Lung (tissue), 12 donors: ENCODE data around the gene TRMT61A. TPM values are rescaled to one million over a fixed set of nuclear protein-coding genes. Genes with fewer than 3 reads are reported as not detected.
"Not testable (repeated sequence)": the region's sequence is repeated elsewhere in the genome, so short reads cannot be mapped to it uniquely, and the experiment has no call there.

Experiments used
- ATAC-seq: fragments of 200-7000 bp; cut with Tn5 transposase; one replicate; pipeline ENCODE4 v1.9.1; 2020; ENCODE audit warnings: moderate number of reproducible peaks; ENCODE audit not compliant: insufficient read depth, low FRiP score
- DNase-seq, 3 donors: peaks; one replicate each; pipeline ENCODE4 v3.0.0-alpha.2; 2013 to 2017
- H3K27ac ChIP-seq, 2 donors: one replicate each; pipeline ENCODE4 v1.5.1; 2013; ENCODE audit warnings: mild to moderate bottlenecking in 2 of 2, moderate library complexity in 2 of 2, control low read depth in 1 of 2, inconsistent platforms in 1 of 2, low read depth in 1 of 2, low read length in 1 of 2
- H3K27me3 ChIP-seq, 3 donors: one replicate each; pipeline ENCODE4 v1.5.1; 2013; ENCODE audit warnings: low read length in 2 of 3; ENCODE audit not compliant: control insufficient read depth in 3 of 3, insufficient read depth in 3 of 3
- H3K36me3 ChIP-seq, 4 donors: one replicate each; pipeline ENCODE4 v1.5.1; 2013; ENCODE audit warnings: low read length in 4 of 4, mild to moderate bottlenecking in 1 of 4, moderate library complexity in 1 of 4; ENCODE audit not compliant: control insufficient read depth in 4 of 4, insufficient read depth in 4 of 4
- H3K4me1 ChIP-seq, 5 donors: one replicate each; pipeline ENCODE4 v1.5.1; 2013; ENCODE audit warnings: low read length in 5 of 5, mild to moderate bottlenecking in 2 of 5, moderate library complexity in 1 of 5; ENCODE audit not compliant: control insufficient read depth in 5 of 5, insufficient read depth in 5 of 5
- H3K4me3 ChIP-seq: one replicate; pipeline ENCODE4 v1.5.1; 2013; ENCODE audit warnings: mild to moderate bottlenecking, control low read depth, moderate library complexity
- H3K9ac ChIP-seq, 2 donors: one replicate each; pipeline ENCODE4 v1.5.1; 2013; ENCODE audit warnings: low read length in 2 of 2, control low read depth in 1 of 2; ENCODE audit not compliant: insufficient read depth in 1 of 2
- H3K9me3 ChIP-seq, 4 donors: one replicate each; pipeline ENCODE4 v1.5.1; 2013; ENCODE audit warnings: low read length in 3 of 4, mild to moderate bottlenecking in 1 of 4, moderate library complexity in 1 of 4; ENCODE audit not compliant: control insufficient read depth in 4 of 4, insufficient read depth in 3 of 4
- CTCF ChIP-seq: IDR thresholded peaks from 2 replicates; pipeline ENCODE4 v1.5.1; 2012; ENCODE audit warnings: mild to moderate bottlenecking; ENCODE audit errors: control extremely low read depth, extremely low read depth
- WGBS, 2 donors: extraction: QIAGEN DNeasy Blood & Tissue Kit; methylation state at CpG; one replicate each; pipeline ENCODE4 v1.1.7; 2013; 5-methylcytosine and 5-hydroxymethylcytosine counted together
- polyA plus RNA-seq, 2 donors: library from polyadenylated mRNA; stranded (reverse); fragments of 200-250 nt; gene quantifications; one replicate each; pipeline ENCODE4 v1.2.1, GENCODE V29; 2013
- total RNA-seq, 2 donors: library from RNA; depleted of rRNA in 1 of 2; stranded (reverse); fragments of >200 nt in 1 of 2; gene quantifications; one replicate each; pipeline ENCODE4 v1.2.1, GENCODE V29; 2014 to 2021
- donor health status: control.
- donor health status: control.
- donor health status: Bipolar disorder and iron deficiency.
- donor health status: healthy.
- donor health status: DM: yes; HTN: yes; CAD: no.

TRMT61A gene
- total and polyA plus RNA-seq, 4 donors = 11.9 to 21.5 (median 16.0) TPM

GRCh38 chr14:103522649-103523574, 6.1 kb upstream of the TRMT61A start, which contains the start of gene CKB:
TSS of gene CKB (minus strand) at chr14:103522830. CDS start at chr14:103522493, 337 bp downstream.
- peak within 1 kb of the TSS in 1 of 2 donors; percentile 46 for H3K9ac ChIP-seq

GRCh38 chr14:103523575-103523954, 5.4 kb upstream of the TRMT61A start:
- Histone ChIP-seq H3K4me1 (peaks cover 0 to 51% (median 24%) of the 10 kb centered on the region in 5 donors), H3K9me3 (no peaks in the 10 kb centered on the region), H3K9ac (no peak overlapping the region), H3K4me3 (no peak overlapping the region), H3K36me3 (no peaks in the 10 kb centered on the region), H3K27ac (no peak overlapping the region), H3K27me3 (no peaks in the 10 kb centered on the region)
- no peak for TF ChIP-seq CTCF
- DNase-seq = no peak
- no peak for ATAC-seq
- WGBS, 2 donors = 59 to 62% methylated on average over 10 of the region's 10 CpGs

More at GRCh38 chr14:103522649-103523574, 6.1 kb upstream of the TRMT61A start, which contains the start of gene CKB:
- no peaks in the 10 kb centered on the region for H3K36me3 ChIP-seq
- WGBS, 2 donors = 5 to 6% methylated on average over 86 to 107 of the region's 107 CpGs
- H3K27me3 ChIP-seq = no peaks in the 10 kb centered on the region
- H3K27ac ChIP-seq = peak within 1 kb of the TSS; percentile 71 to 75
- ATAC-seq = no peak
- H3K4me3 ChIP-seq = peak within 1 kb of the TSS; percentile 46
- H3K4me1 ChIP-seq = peaks cover 0 to 51% (median 30%) of the 10 kb centered on the region in 5 donors
- no peaks in the 10 kb centered on the region for H3K9me3 ChIP-seq
- DNase-seq = peak; percentile 64 to 76 (median 66)
- TF ChIP-seq CTCF = no peak

GRCh38 chr14:103524002-103524935, 4.7 kb upstream of the TRMT61A start:
- H3K36me3 ChIP-seq = peaks cover 0 to 2% (median 0%) of the 10 kb centered on the region in 4 donors
- H3K9ac ChIP-seq = no peak overlapping the region
- no peak overlapping the region for H3K4me3 ChIP-seq
- peaks cover 0 to 46% (median 17%) of the 10 kb centered on the region in 5 donors for H3K4me1 ChIP-seq
- no peaks in the 10 kb centered on the region for H3K9me3 ChIP-seq
- 80 to 83% methylated on average over 12 of the region's 12 CpGs for WGBS, 2 donors
- DNase-seq = no peak
- TF ChIP-seq CTCF = no peak
- ATAC-seq = no peak
- no peak overlapping the region for H3K27ac ChIP-seq
- H3K27me3 ChIP-seq = no peaks in the 10 kb centered on the region

- whole genome bisulfite sequencing, 2 donors = 68 to 77% methylated on average over 17 of the region's 17 CpGs
- not testable (repeated sequence) for H3K27me3 ChIP-seq, H3K9ac ChIP-seq, H3K9me3 ChIP-seq, H3K36me3 ChIP-seq, ATAC-seq, H3K4me3 ChIP-seq
- peaks cover 0 to 51% (median 17%) of the 10 kb centered on the region in 5 donors for H3K4me1 ChIP-seq
- peak overlapping the region in 1 of 2 donors; percentile 34 for H3K27ac ChIP-seq
- peak; percentile 60 to 77 (median 69) for DNase-seq
Observed at GRCh38 chr14:103525430-103526246, 3.4 kb upstream of the TRMT61A start.
